K562 (cell line): ENCODE results near the gene QPCT. TPM values are rescaled to one million over a fixed set of nuclear protein-coding genes. Genes with fewer than 3 reads are reported as not detected.
A peak's percentile ranks its signal among the peaks of the same experiment; 100 is the strongest.

Source experiments
- ATAC-seq: fragments of 200-7000 bp; cut with Tn5 transposase; 3 replicates; pipeline ENCODE4 v1.9.1; 2020; ENCODE audit warnings: moderate library complexity
- BruUV-seq: library from RNA; stranded (reverse); fragments of 400-500 nt; replicated peaks from 2 replicates; lab custom pipeline; 2021; lab: Mats Ljungman, UMichigan
- CTCF ChIA-PET: fragments of 300-600 bp; formaldehyde crosslinking; extraction: SDS; loops from one replicate; lab custom pipeline; 2021; ENCODE audit warnings: low intra/inter-chr PET ratio; lab: Yijun Ruan, JAX
- POLR2A ChIA-PET: fragments of 300-600, 350-650 bp; sonication (Branson Sonifier 250); formaldehyde crosslinking; extraction: SDS; loops from one replicate; lab custom pipeline; 2021; ENCODE audit warnings: antibody characterized with exemption, inconsistent platforms; lab: Yijun Ruan, JAX
- DNase-seq, 4 experiments: peaks; one replicate each; pipeline versions ENCODE4 v3.0.0 to v3.0.0-alpha.2; 2011 to 2018; ENCODE audit warnings: low spot score in 3 of 4, mixed read lengths in 3 of 4; ENCODE audit errors: extremely low read depth in 1 of 4
- FAIRE-seq: peaks from 2 replicates; lab custom pipeline; 2011; peaks lifted over from hg19 to GRCh38; lab: Jason Lieb, UNC
- H2AFZ ChIP-seq: 2 replicates; pipeline ENCODE4 v1.6.0; 2011; ENCODE audit warnings: low read depth, low read length, control low read depth, inconsistent platforms
- H3K27ac ChIP-seq: fragments of 200-600 bp; 3 replicates; pipeline ENCODE4 v1.8.0; 2011; ENCODE audit warnings: low read depth, mild to moderate bottlenecking, control low read depth, inconsistent platforms, low read length, moderate library complexity, mixed read lengths; ENCODE audit errors: extremely low read depth
- H3K27me3 ChIP-seq, 2 experiments: fragments of 300-600 bp in 1 of 2; 2 replicates in 1 of 2; 3 replicates in 1 of 2; pipeline versions ENCODE4 v1.6.0 to v1.8.0; 2011; ENCODE audit warnings: inconsistent platforms in 2 of 2, low read length in 2 of 2, mild to moderate bottlenecking in 1 of 2, mixed read lengths in 1 of 2, moderate library complexity in 1 of 2; ENCODE audit not compliant: control insufficient read depth in 2 of 2, insufficient read depth in 2 of 2
- H3K36me3 ChIP-seq: fragments of 300-600 bp; 3 replicates; pipeline ENCODE4 v1.8.0; 2011; ENCODE audit warnings: mild to moderate bottlenecking, low read length, inconsistent platforms; ENCODE audit not compliant: control insufficient read depth, insufficient read depth
- H3K4me1 ChIP-seq, 2 experiments: fragments of 200-600 bp in 1 of 2; replicated peaks in 1 of 2; 2 replicates in 1 of 2; 3 replicates in 1 of 2; pipeline versions ENCODE4 v1.5.1 to v1.8.0; 2011; ENCODE audit warnings: inconsistent platforms in 2 of 2, low read length in 2 of 2, mild to moderate bottlenecking in 1 of 2, mixed read lengths in 1 of 2, moderate library complexity in 1 of 2; ENCODE audit not compliant: control insufficient read depth in 2 of 2, insufficient read depth in 2 of 2
- H3K4me2 ChIP-seq: 2 replicates; pipeline ENCODE4 v1.6.1; 2011; ENCODE audit warnings: low read length, control low read depth, inconsistent platforms, mixed read lengths; ENCODE audit not compliant: insufficient read depth
- H3K4me3 ChIP-seq: fragments of 200-600 bp; sonication (generic), shearing (Covaris generic); 2 replicates; pipeline ENCODE4 v1.5.1; 2016; ENCODE audit warnings: control low read depth, inconsistent platforms
- H3K79me2 ChIP-seq: fragments of 200-600 bp; 3 replicates; pipeline ENCODE4 v1.8.0; 2011; ENCODE audit warnings: low read length, inconsistent platforms; ENCODE audit not compliant: control insufficient read depth, insufficient read depth
- H3K9ac ChIP-seq, 2 experiments: 2 replicates each; pipeline versions ENCODE4 v1.6.0 to v1.6.1; 2011; ENCODE audit warnings: low read depth in 2 of 2, low read length in 2 of 2, control low read depth in 1 of 2, inconsistent platforms in 1 of 2, mild to moderate bottlenecking in 1 of 2, mixed read lengths in 1 of 2; ENCODE audit not compliant: insufficient read depth in 1 of 2
- H3K9me1 ChIP-seq: one replicate; pipeline ENCODE4 v1.6.0; 2011; ENCODE audit warnings: inconsistent platforms, mild to moderate bottlenecking, low read length, moderate library complexity; ENCODE audit not compliant: control insufficient read depth, insufficient read depth
- H3K9me3 ChIP-seq: replicated peaks from 2 replicates; pipeline ENCODE4 v1.5.1; 2011; ENCODE audit warnings: low read depth, low read length, inconsistent platforms; ENCODE audit not compliant: control insufficient read depth, insufficient read depth
- H4K20me1 ChIP-seq: replicated peaks from 2 replicates; pipeline ENCODE4 v1.6.1; 2011; ENCODE audit warnings: low read length, inconsistent platforms, mixed read lengths; ENCODE audit not compliant: control insufficient read depth, insufficient read depth
- CCAR2 ChIP-seq: fragments of 200-400 bp; formaldehyde crosslinking; IDR thresholded peaks from 2 replicates; pipeline ENCODE4 v1.6.1; 2017; ENCODE audit warnings: mild to moderate bottlenecking, low read depth, low read length
- EGR1 ChIP-seq: fragments of 450-650 bp; conservative IDR thresholded peaks from 2 replicates; pipeline ENCODE4 v1.6.1; 2017; ENCODE audit warnings: mild to moderate bottlenecking
- HCFC1 ChIP-seq: IDR thresholded peaks from 2 replicates; pipeline ENCODE4 v1.6.1; 2012; ENCODE audit warnings: low read depth, low read length, improper control_type of control experiment
- MCM3 ChIP-seq: fragments of 450-650 bp; IDR thresholded peaks from 2 replicates; pipeline ENCODE4 v1.6.1; 2016
- MTF1 ChIP-seq: fragments of 250-450 bp; sonication (Bioruptor Pico); IDR thresholded peaks from 2 replicates; pipeline ENCODE4 v1.9.0; 2021; ENCODE audit warnings: moderate library complexity, mild to moderate bottlenecking, inconsistent platforms, borderline replicate concordance
- RAD21 ChIP-seq, 2 experiments: fragments of 250-450 bp in 1 of 2; fragments of 450-650 bp in 1 of 2; sonication (Bioruptor Pico) in 1 of 2; formaldehyde crosslinking in 1 of 2; IDR thresholded peaks in 1 of 2; conservative IDR thresholded peaks in 1 of 2; 2 replicates each; pipeline versions ENCODE4 v1.4.0 to v1.8.0; 2020 to 2022; ENCODE audit warnings: mild to moderate bottlenecking in 2 of 2, moderate library complexity in 1 of 2
- RBM25 ChIP-seq: fragments of 200-400 bp; formaldehyde crosslinking; IDR thresholded peaks from 2 replicates; pipeline ENCODE4 v1.6.1; 2018; ENCODE audit warnings: low read length, low read depth, moderate library complexity; ENCODE audit not compliant: severe bottlenecking
- SNRNP70 ChIP-seq: fragments of 200-400 bp; formaldehyde crosslinking; optimal IDR thresholded peaks from 2 replicates; pipeline ENCODE3; 2017; ENCODE audit warnings: low read depth, low read length
- TAF7 ChIP-seq: fragments of 450-650 bp; IDR thresholded peaks from 2 replicates; pipeline ENCODE4 v1.6.1; 2016; ENCODE audit warnings: missing genetic modification characterization, missing compliant biosample characterization
- WHSC1 ChIP-seq: IDR thresholded peaks from one replicate; pipeline ENCODE4 v1.6.1; 2012; ENCODE audit warnings: low read length, control low read depth, inconsistent platforms
- ZEB2 ChIP-seq: fragments of 450-650 bp; IDR thresholded peaks from 2 replicates; pipeline ENCODE4 v1.6.1; 2016
- ZNF445 ChIP-seq: fragments of 250-450 bp; sonication (Bioruptor Pico); IDR thresholded peaks from 2 replicates; pipeline ENCODE4 v1.4.0; 2020; ENCODE audit warnings: low read depth, mild to moderate bottlenecking, moderate library complexity
- WGBS: fragments of 100-300 bp; shearing (Covaris generic); methylation state at CpG from one replicate; pipeline ENCODE4 v1.1.6; 2016; ENCODE audit warnings: low coverage, mixed read lengths; ENCODE audit not compliant: insufficient coverage; ENCODE audit errors: missing lambda C conversion rate; 5-methylcytosine and 5-hydroxymethylcytosine counted together
- in situ Hi-C: fragments of 300-500 bp; cut with MboI; formaldehyde crosslinking; loops from 4 replicates; pipeline ENCODE4 v1.15.0; 2018; ENCODE audit warnings: inconsistent platforms, mixed read lengths
- intact Hi-C: fragments of 100-400 bp; cut with micrococcal nuclease; formaldehyde crosslinking; loops from 2 replicates; pipeline ENCODE4 v1.14.2; 2022
- polyA plus RNA-seq, 8 experiments: library from polyadenylated mRNA; depleted of rRNA in 4 of 8; stranded (reverse) in 5 of 8; unstranded in 3 of 8; fragments of >200 nt; fragmentation: Nextera tagmentation in 2 of 8; fragmentation: Illumina TruSeq in 1 of 8; extraction: Ambion mirVana in 2 of 8; extraction: Trizol in 1 of 8; gene quantifications; 2 replicates each; pipeline versions ENCODE4 v1.2.1 to v1.2.3, GENCODE V29; 2011 to 2014; ENCODE audit warnings: inconsistent platforms in 1 of 8, missing spikeins in 1 of 8
- total RNA-seq, 7 experiments: library from RNA; depleted of rRNA in 6 of 7; stranded (reverse); fragments of >200 nt in 6 of 7; fragmentation: Illumina TruSeq in 2 of 7; extraction: Trizol in 2 of 7; gene quantifications; 2 replicates each; pipeline versions ENCODE4 v1.2.1 to v1.2.3, GENCODE V29; 2011 to 2021; ENCODE audit warnings: low replicate concordance in 1 of 7
- TF ChIP-seq, protein P1 (sequence below): sonication (generic); formaldehyde crosslinking; IDR thresholded peaks from 2 replicates; pipeline ENCODE4 v1.8.0; 2023; ENCODE audit warnings: mild to moderate bottlenecking, missing genetic modification reagents
- TF ChIP-seq, protein P2 (sequence below): fragments of 200-800 bp; sonication (Bioruptor generic); IDR thresholded peaks from 2 replicates; pipeline ENCODE4 v1.6.1; 2017; ENCODE audit warnings: missing genetic modification characterization, missing compliant biosample characterization
- TF ChIP-seq, protein P3 (sequence below): fragments of 450-650 bp; formaldehyde crosslinking; IDR thresholded peaks from 2 replicates; pipeline ENCODE4 v1.4.0; 2020; ENCODE audit warnings: mild to moderate bottlenecking, moderate library complexity

Gene QPCT
- total and polyA plus RNA-seq, 9 of the 15 experiments (the other 6 are each of a cell fraction or from before 2014, with no cell fraction given), result 0.07 TPM; not detected in 8

DNA sequence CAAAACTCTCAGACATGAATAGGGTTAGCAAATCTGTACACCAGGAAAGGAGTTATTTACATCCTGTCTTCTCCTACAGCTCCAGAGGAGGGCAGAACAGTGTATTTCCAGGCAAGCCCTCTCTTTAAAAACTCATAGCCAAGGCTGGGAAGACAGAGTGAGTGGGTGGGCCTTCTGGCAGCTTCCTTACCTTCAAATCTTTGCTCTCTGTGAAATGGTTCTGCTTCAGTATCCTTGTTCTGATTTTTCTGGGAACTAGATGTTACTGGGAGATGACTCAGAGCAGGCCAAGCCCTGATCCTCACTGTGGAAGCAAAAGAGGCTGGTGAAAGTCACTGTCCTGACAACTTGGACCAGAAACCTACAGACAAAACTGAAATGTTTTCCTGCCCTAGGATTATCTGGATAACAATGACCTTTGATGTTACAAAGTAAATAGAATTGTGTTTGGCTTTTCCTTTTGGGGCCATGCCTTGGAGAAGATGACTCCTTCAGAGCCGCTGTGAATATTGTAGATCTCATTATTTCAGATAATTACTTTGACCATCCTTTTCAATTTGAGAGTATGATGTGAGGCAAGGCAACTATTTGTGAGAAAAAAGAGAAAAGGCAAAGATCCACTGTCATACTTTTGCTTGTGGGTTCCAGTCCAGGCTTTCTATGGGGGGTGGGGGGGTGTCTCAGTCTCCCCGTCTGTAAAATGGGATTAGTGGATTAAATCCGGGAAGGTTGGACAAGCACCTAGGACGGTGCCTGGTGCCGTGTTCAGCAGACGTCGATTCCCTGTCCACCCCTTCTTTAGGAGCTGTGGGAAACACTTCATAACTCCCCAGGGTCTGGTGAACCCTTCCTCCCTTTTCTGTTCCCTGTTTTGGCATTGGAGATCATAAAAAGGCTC, 644 bp upstream of the QPCT start:
- H3K9me3 ChIP-seq, result no peaks in the 10 kb centered on the region
- no peaks in the 10 kb centered on the region for H3K9me1 ChIP-seq
- H3K9ac ChIP-seq, result no peak overlapping the region
- intact Hi-C loops (no loop called here), in situ Hi-C loops (no loop called here)
- H3K79me2 ChIP-seq, result no peaks in the 10 kb centered on the region
- no peak overlapping the region for H3K4me2 ChIP-seq
- FAIRE-seq, result peak; percentile 61
- POLR2A ChIA-PET, result no interaction called here
- no peak overlapping the region for H2AFZ ChIP-seq
- ATAC-seq, result peak; percentile 82
- no TSS peak for BruUV-seq
- peaks cover 0 to 10% of the 10 kb centered on the region in 2 experiments; a peak in 2 of 5 replicates for H3K4me1 ChIP-seq
- peak in 1 of 4 experiments; percentile 22 for DNase-seq
- CTCF ChIA-PET, result no interaction called here
- H3K27ac ChIP-seq, result no peak overlapping the region
- no peak overlapping the region for H3K4me3 ChIP-seq
- peaks cover 8 to 25% of the 10 kb centered on the region in 2 experiments for H3K27me3 ChIP-seq
- H4K20me1 ChIP-seq, result no peaks in the 10 kb centered on the region
- H3K36me3 ChIP-seq, result no peaks in the 10 kb centered on the region
- WGBS, result 14% methylated on average over 7 of the region's 7 CpGs
- no peak for TF ChIP-seq TAF7 (tag)
- no peak for TF ChIP-seq WHSC1
- TF ChIP-seq, protein P1, sequence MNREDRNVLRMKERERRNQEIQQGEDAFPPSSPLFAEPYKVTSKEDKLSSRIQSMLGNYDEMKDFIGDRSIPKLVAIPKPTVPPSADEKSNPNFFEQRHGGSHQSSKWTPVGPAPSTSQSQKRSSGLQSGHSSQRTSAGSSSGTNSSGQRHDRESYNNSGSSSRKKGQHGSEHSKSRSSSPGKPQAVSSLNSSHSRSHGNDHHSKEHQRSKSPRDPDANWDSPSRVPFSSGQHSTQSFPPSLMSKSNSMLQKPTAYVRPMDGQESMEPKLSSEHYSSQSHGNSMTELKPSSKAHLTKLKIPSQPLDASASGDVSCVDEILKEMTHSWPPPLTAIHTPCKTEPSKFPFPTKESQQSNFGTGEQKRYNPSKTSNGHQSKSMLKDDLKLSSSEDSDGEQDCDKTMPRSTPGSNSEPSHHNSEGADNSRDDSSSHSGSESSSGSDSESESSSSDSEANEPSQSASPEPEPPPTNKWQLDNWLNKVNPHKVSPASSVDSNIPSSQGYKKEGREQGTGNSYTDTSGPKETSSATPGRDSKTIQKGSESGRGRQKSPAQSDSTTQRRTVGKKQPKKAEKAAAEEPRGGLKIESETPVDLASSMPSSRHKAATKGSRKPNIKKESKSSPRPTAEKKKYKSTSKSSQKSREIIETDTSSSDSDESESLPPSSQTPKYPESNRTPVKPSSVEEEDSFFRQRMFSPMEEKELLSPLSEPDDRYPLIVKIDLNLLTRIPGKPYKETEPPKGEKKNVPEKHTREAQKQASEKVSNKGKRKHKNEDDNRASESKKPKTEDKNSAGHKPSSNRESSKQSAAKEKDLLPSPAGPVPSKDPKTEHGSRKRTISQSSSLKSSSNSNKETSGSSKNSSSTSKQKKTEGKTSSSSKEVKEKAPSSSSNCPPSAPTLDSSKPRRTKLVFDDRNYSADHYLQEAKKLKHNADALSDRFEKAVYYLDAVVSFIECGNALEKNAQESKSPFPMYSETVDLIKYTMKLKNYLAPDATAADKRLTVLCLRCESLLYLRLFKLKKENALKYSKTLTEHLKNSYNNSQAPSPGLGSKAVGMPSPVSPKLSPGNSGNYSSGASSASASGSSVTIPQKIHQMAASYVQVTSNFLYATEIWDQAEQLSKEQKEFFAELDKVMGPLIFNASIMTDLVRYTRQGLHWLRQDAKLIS, result no peak
- 0 out of 2 replicates have a peak, but pooled peaks have one; percentile 39 for TF ChIP-seq EGR1
- TF ChIP-seq MTF1 (CRISPR knock-in tag), result no peak
- TF ChIP-seq, protein P2, sequence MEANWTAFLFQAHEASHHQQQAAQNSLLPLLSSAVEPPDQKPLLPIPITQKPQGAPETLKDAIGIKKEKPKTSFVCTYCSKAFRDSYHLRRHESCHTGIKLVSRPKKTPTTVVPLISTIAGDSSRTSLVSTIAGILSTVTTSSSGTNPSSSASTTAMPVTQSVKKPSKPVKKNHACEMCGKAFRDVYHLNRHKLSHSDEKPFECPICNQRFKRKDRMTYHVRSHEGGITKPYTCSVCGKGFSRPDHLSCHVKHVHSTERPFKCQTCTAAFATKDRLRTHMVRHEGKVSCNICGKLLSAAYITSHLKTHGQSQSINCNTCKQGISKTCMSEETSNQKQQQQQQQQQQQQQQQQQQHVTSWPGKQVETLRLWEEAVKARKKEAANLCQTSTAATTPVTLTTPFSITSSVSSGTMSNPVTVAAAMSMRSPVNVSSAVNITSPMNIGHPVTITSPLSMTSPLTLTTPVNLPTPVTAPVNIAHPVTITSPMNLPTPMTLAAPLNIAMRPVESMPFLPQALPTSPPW (CRISPR knock-in tag), result no peak
- TF ChIP-seq SNRNP70, result no peak
- TF ChIP-seq RAD21 (CRISPR knock-in tag; conservative IDR thresholded peaks at IDR 0.05 in 1 of 2, IDR thresholded peaks at IDR 0.05 in 1 of 2), result peak in 1 of 2 experiments; percentile 30; a peak in 1 of 4 replicates
- no peak for TF ChIP-seq MCM3
- no peak for TF ChIP-seq CCAR2
- TF ChIP-seq, protein P3, sequence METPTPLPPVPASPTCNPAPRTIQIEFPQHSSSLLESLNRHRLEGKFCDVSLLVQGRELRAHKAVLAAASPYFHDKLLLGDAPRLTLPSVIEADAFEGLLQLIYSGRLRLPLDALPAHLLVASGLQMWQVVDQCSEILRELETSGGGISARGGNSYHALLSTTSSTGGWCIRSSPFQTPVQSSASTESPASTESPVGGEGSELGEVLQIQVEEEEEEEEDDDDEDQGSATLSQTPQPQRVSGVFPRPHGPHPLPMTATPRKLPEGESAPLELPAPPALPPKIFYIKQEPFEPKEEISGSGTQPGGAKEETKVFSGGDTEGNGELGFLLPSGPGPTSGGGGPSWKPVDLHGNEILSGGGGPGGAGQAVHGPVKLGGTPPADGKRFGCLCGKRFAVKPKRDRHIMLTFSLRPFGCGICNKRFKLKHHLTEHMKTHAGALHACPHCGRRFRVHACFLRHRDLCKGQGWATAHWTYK (CRISPR knock-in tag), result no peak
- TF ChIP-seq ZNF445 (CRISPR knock-in tag), result no peak
- no peak for TF ChIP-seq HCFC1
- peak; percentile 60 for TF ChIP-seq RBM25
- no peak for TF ChIP-seq ZEB2
